ENCODE results near the gene POLE. TPM values are rescaled to one million over a fixed set of nuclear protein-coding genes. Genes with fewer than 3 reads are reported as not detected.

Gene POLE
- total RNA-seq, 4 donors from 2014 or later = 7.2 to 63.8 (median 23.3) TPM

DNA sequence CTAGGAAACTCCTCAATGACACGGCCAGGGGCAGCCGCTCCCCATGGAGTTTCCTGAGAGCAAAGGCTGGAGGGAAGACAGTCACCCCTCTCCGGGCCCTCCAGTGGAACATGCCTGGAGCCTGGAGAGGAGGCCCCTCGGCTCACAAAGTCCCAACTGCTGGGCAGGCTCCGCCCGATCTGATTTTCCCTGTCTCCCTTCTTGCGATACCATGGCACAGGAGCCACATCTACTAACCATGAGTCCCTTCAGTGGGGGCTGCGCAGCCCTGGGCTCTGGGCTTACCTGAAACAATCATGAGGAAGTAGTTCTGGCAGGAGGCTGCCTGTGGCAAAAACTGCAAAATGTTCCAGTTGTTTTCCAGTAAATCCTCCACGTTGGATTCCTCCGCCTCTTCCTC lies 53.2 kb downstream of the POLE start:
- TF ChIP-seq, protein P1, sequence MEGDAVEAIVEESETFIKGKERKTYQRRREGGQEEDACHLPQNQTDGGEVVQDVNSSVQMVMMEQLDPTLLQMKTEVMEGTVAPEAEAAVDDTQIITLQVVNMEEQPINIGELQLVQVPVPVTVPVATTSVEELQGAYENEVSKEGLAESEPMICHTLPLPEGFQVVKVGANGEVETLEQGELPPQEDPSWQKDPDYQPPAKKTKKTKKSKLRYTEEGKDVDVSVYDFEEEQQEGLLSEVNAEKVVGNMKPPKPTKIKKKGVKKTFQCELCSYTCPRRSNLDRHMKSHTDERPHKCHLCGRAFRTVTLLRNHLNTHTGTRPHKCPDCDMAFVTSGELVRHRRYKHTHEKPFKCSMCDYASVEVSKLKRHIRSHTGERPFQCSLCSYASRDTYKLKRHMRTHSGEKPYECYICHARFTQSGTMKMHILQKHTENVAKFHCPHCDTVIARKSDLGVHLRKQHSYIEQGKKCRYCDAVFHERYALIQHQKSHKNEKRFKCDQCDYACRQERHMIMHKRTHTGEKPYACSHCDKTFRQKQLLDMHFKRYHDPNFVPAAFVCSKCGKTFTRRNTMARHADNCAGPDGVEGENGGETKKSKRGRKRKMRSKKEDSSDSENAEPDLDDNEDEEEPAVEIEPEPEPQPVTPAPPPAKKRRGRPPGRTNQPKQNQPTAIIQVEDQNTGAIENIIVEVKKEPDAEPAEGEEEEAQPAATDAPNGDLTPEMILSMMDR (IDR thresholded peaks at IDR 0.05) = no peak
- no peak for TF ChIP-seq EP300 (IDR thresholded peaks at IDR 0.05)
- TF ChIP-seq POLR2A (IDR thresholded peaks at IDR 0.05) = no peak
- TF ChIP-seq POLR2AphosphoS5 (IDR thresholded peaks at IDR 0.05) = no peak
- H3K27ac ChIP-seq = no peak overlapping the region
- no peaks in the 10 kb centered on the region for H3K9me3 ChIP-seq
- ATAC-seq = no peak
- WGBS, 2 donors (ENCODE audit: low coverage in 1 of 2) = 83% methylated on average over 7 of the region's 10 CpGs; no CpG with 5 or more reads in 1 of the 2 donors
- H3K36me3 ChIP-seq = peaks cover 0 to 100% of the 10 kb centered on the region in 2 donors
- no peaks in the 10 kb centered on the region for H3K27me3 ChIP-seq
- H3K4me1 ChIP-seq = peaks cover 0 to under 1% (median 0%) of the 10 kb centered on the region in 3 donors
- no peak overlapping the region for H3K4me3 ChIP-seq

DNA sequence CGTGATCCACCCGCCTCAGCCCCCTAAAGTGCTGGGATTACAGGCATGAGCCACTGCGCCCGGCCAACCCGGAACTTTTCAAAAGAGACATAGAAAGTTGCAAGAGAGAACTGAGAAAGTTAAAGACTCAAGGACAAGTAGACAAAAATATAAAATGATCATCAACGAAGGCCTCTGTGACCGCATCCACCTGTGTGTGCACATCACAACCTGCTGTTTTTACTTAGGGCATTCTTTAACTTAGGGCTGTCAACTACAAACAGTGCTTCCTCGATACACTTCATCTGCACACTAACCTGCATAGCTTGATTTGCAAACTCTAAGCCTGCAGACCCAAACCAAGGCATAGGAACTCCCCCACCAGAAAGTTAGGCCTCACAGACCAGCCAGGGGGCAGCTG lies 53.7 kb downstream of the POLE start:
- Histone ChIP-seq H3K9me3 (no peaks in the 10 kb centered on the region), H3K4me1 (no peaks in the 10 kb centered on the region), H3K27me3 (no peaks in the 10 kb centered on the region), H3K27ac (no peak overlapping the region), H3K4me3 (no peak overlapping the region), H3K36me3 (peaks cover 0 to 96% of the 10 kb centered on the region in 2 donors)
- no peak for TF ChIP-seq POLR2A (IDR thresholded peaks at IDR 0.05)
- no peak for TF ChIP-seq EP300 (IDR thresholded peaks at IDR 0.05)
- WGBS, 2 donors (ENCODE audit: low coverage in 1 of 2) = 91 to 97% methylated on average over 4 to 7 of the region's 8 CpGs
- no peak for ATAC-seq

DNA sequence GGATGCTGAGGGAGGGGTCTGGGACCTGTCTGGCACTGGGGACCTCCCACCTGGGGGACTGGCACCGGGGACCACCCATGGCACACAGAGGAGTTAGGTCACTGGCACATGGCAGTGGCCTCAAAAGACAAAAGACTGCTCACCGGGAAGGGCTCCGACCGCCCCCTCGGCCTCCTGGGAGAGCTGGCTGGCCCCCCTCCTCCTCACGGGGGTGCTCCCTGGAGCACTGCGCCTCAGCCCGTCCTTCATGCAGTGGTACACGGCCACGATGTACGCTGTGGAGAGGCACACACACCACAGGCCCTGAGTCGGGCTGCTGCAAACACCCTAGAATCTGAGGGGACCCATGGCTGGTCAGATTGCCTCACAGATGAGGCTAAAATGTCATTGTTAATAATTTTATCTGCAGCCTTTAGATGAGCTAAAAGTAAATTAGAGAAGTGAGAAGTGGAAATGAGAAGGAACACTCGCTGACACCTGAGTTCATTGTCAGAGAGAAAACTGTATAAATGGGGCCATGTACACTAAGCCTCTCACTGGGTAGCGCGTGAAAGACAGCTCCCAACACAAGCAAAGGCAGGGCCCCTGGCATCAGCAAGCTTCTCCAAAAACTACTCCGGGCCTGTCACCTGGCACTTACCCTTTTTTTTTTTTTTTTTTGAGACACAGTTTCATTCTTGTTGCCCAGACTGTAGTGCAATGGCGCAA lies 54.5 kb downstream of the POLE start:
- TF ChIP-seq POLR2A (IDR thresholded peaks at IDR 0.05) (no peak), EP300 (IDR thresholded peaks at IDR 0.05) (no peak), POLR2AphosphoS5 (IDR thresholded peaks at IDR 0.05) (no peak)
- TF ChIP-seq, protein P1 (IDR thresholded peaks at IDR 0.05) = no peak
- ATAC-seq = no peak

DNA sequence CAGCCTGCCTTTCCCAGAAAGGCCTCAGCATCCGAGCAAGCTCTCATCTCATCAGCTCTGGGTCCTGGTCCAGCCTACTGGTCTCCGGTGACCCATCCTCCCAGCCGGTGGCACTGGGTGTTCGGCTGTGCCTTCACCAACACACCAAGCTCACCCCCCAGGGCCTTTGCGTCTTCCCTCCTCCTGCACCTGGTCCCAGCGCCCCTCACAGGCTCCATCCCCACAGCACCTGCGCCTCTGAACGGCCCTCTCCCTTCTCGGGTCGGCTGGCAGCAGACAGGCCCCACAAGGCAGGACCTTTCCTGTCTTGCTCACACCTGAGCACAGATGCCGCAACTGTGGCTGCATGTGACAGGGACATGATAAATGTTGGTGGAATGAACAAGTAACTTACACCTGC lies 55.5 kb downstream of the POLE start:
- no peak for ATAC-seq
- Histone ChIP-seq H3K36me3 (peaks cover 0 to 83% of the 10 kb centered on the region in 2 donors), H3K27ac (no peak overlapping the region), H3K9me3 (no peaks in the 10 kb centered on the region), H3K27me3 (no peaks in the 10 kb centered on the region), H3K4me1 (no peaks in the 10 kb centered on the region), H3K4me3 (no peak overlapping the region)
- WGBS, 2 donors (ENCODE audit: low coverage in 1 of 2) = 100% methylated on average over 1 to 3 of the region's 11 CpGs
- TF ChIP-seq POLR2AphosphoS5 (IDR thresholded peaks at IDR 0.05) (no peak), POLR2A (IDR thresholded peaks at IDR 0.05) (no peak), EP300 (IDR thresholded peaks at IDR 0.05) (no peak)
- TF ChIP-seq, protein P1 (IDR thresholded peaks at IDR 0.05) = no peak

More for the DNA sequence above, 54.5 kb downstream of the POLE start:
- no peaks in the 10 kb centered on the region for H3K9me3 ChIP-seq
- no peaks in the 10 kb centered on the region for H3K4me1 ChIP-seq
- peaks cover 0 to 90% of the 10 kb centered on the region in 2 donors for H3K36me3 ChIP-seq
- no peak overlapping the region for H3K27ac ChIP-seq
- 73 to 80% methylated on average over 8 to 12 of the region's 17 CpGs for WGBS, 2 donors (ENCODE audit: low coverage in 1 of 2)
- H3K4me3 ChIP-seq = no peak overlapping the region
- H3K27me3 ChIP-seq = no peaks in the 10 kb centered on the region

DNA sequence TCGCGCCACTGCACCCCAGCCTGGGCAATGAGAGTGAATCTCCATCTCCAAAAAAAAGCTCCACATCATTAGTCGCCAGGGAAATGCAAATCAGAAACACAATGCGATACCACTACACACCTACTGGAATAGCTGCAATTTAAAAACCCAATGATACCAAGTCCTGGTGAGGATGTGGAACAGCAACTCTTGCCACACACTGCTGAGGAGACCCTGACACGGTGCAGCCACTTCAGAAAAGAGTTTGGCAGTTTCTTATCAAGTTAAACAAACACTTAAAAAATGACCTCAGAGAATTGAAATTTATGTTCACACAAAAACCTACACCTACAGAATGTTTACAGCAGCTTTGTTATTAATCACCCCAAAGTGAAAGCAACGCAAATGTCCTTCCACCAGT lies 56.5 kb downstream of the POLE start:
- Histone ChIP-seq H3K27ac (no peak overlapping the region), H3K4me1 (no peaks in the 10 kb centered on the region), H3K36me3 (peaks cover 0 to 80% of the 10 kb centered on the region in 2 donors), H3K9me3 (no peaks in the 10 kb centered on the region), H3K4me3 (no peak overlapping the region), H3K27me3 (no peaks in the 10 kb centered on the region)
- ATAC-seq = no peak
- WGBS, 2 donors (ENCODE audit: low coverage in 1 of 2) = 92% methylated on average over 2 to 4 of the region's 6 CpGs
- TF ChIP-seq POLR2AphosphoS5 (IDR thresholded peaks at IDR 0.05) = no peak
- TF ChIP-seq, protein P1 (IDR thresholded peaks at IDR 0.05) = no peak
- TF ChIP-seq POLR2A (IDR thresholded peaks at IDR 0.05) = no peak
- no peak for TF ChIP-seq EP300 (IDR thresholded peaks at IDR 0.05)

Measured in gastroesophageal sphincter (tissue), 4 donors.